ENCODE measurements around the gene SLC25A31.

Gene SLC25A31

DNA sequence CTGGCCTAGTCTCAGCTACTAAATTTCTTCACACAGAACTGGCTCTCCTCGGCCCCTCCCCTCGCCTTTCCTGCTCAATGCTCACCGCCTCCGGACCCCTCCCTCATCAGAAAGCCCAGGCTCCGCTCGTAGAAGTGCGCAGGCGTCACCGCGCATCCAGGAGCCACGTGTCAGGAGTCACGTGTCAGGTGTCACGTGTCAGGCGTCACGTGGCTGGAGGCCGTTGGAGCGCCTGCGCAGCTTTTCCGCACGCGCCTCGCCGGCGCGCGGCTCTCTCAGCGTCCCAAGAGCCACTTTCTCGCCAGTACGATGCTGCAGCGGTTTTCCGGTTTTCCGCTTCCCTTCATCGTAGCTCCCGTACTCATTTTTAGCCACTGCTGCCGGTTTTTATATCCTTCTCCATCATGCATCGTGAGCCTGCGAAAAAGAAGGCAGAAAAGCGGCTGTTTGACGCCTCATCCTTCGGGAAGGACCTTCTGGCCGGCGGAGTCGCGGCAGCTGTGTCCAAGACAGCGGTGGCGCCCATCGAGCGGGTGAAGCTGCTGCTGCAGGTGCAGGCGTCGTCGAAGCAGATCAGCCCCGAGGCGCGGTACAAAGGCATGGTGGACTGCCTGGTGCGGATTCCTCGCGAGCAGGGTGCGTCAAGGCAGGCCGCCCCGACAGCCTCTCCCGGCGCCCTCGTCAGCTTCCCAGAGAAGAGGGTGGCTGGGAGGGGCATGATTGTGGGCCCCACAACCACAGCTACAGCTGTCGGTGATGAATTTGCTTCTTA lies at the start of gene SLC25A31:
Gene SLC25A31 (plus strand): TSS at position 259 of the 772 bp plus-strand sequence. CDS start 146 bp downstream, at position 405.
- in situ Hi-C loops (cut with MboI; ENCODE audit: low sequenced_read_pairs): no loop called here

DNA sequence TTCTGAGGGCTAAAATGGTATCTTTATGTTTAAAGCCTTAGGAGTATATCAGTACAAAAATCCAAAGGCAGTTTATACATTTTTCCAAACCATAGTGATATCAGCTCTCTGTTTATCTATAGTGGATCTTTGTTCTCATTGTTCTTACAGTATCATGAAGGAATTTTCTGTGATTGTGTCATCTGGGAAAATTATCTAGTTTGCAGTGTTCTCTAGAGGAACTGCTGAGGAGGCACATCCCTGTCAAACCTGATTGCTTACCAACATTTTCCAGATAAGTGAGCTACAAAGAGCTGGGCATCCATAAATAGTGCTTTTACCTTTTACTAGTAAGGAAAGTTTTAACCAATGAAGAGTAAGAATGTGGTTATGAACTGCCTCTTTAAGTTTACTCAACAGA lies 44.9 kb upstream of the SLC25A31 start:
- in situ Hi-C loops (cut with MboI; ENCODE audit: low sequenced_read_pairs): no loop called here

DNA sequence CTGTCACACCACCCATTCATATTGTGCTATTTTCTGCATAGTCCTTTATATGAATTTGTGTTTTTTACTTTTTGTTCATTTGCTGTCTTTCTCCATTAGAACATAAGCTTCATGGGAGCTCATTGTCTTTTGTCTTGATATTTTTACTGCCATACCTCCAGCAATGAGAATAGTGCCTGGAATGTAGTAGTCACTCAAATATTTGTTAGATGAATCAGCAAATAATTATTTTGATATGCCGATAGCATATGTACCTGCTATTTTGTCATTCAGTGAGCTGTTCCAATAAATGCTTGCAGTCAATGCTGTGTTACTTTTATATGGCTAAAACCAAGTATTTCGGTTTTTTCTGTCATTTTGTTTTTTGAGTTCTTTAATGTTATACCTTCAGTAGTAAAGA lies 43.5 kb upstream of the SLC25A31 start:
- in situ Hi-C loops (cut with MboI; ENCODE audit: low sequenced_read_pairs): no loop called here

GRCh38 chr4:127687580-127687979 lies 42.6 kb upstream of the SLC25A31 start:
- in situ Hi-C loops (cut with MboI; ENCODE audit: low sequenced_read_pairs): no loop called here

- in situ Hi-C loops (cut with MboI; ENCODE audit: low sequenced_read_pairs): no loop called here
Observed at GRCh38 chr4:127698789-127699200, 31.4 kb upstream of the SLC25A31 start.

GRCh38 chr4:127708985-127709384 lies 21.2 kb upstream of the SLC25A31 start:
- in situ Hi-C loops (cut with MboI; ENCODE audit: low sequenced_read_pairs): no loop called here

- in situ Hi-C loops (cut with MboI; ENCODE audit: low sequenced_read_pairs): no loop called here
Observed at GRCh38 chr4:127709456-127709855, 20.7 kb upstream of the SLC25A31 start.

- in situ Hi-C loops (cut with MboI; ENCODE audit: low sequenced_read_pairs): no loop called here
Observed at GRCh38 chr4:127731406-127731805, 1.2 kb downstream of the SLC25A31 start.

GRCh38 chr4:127732623-127733328 lies 2.6 kb downstream of the SLC25A31 start:
- in situ Hi-C loops (cut with MboI; ENCODE audit: low sequenced_read_pairs): no loop called here

GRCh38 chr4:127734976-127735375 lies 4.8 kb downstream of the SLC25A31 start:
- in situ Hi-C loops (cut with MboI; ENCODE audit: low sequenced_read_pairs): no loop called here

DNA sequence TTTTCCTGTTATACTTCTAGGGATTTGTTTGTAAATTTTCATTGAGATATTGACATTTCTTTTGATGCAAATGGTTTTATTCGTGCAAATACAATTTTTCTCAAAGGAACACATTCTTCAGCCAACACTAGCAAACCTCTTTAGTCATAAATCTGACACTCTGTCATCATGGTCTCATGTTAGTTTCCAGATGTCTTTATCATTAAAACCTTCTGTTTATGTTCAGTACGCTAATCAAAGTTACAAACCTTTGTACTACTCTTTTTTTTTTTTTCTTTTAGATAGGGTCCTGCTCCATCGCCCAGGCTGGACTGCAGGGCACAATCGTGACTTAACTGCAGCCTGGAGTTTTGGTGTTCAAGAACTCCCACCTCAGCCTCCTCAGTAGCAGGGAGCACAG lies 7.1 kb downstream of the SLC25A31 start:
- in situ Hi-C loops (cut with MboI; ENCODE audit: low sequenced_read_pairs): no loop called here

- in situ Hi-C loops (cut with MboI; ENCODE audit: low sequenced_read_pairs): no loop called here
Observed at GRCh38 chr4:127741247-127741646, 11.0 kb downstream of the SLC25A31 start.

- in situ Hi-C loops (cut with MboI; ENCODE audit: low sequenced_read_pairs): no loop called here
Observed at GRCh38 chr4:127747883-127748282, 17.7 kb downstream of the SLC25A31 start.

GRCh38 chr4:127748957-127749356 lies 18.8 kb downstream of the SLC25A31 start:
- in situ Hi-C loops (cut with MboI; ENCODE audit: low sequenced_read_pairs): no loop called here

GRCh38 chr4:127756906-127757305 lies 26.7 kb downstream of the SLC25A31 start:
- in situ Hi-C loops (cut with MboI; ENCODE audit: low sequenced_read_pairs): no loop called here

DNA sequence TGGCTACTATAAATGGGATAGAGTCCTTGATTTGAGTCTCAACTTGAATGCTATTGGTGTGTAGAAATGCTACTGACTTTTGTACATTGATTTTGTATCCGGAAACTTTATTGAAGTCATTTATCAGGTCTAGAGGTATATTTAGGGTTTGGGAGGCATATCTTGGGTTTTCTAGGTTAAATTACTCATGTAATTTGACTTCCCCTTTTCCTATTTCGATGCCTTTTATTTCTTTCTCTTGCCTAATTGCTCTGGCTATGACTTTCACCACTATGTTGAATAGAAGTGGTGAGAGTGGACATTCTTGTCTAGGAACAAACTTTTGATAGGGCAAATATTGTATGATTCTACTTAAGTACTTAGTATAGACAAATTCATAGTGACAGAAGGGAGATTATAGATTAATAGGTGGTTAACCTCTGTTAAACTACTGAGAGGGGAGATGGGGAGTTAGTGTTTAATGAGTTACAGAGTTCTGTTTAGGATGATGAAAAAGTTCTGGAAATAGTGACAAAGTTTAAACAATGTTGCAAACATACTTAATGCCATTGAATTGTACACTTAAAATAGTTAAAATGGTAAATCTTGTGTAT lies 29.1 kb downstream of the SLC25A31 start:
- in situ Hi-C loops (cut with MboI; ENCODE audit: low sequenced_read_pairs): no loop called here

DNA sequence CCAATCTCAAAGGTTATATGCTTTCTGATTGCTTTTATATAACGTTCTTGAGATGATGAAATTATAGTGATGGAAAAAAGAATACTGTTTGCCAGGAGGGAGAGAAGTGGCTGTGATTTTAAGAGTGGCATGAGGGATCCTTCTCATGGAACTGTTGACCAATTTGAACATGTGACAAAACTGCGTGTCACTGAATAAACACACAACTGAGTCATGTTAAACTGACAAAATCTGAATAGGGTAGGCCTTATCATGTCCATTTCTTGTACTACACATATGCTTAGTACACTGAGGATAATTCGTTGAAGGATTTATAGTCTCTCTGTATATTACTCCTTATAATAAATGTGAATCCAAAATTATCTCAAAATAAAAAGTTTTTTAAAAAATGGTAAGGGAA lies 29.7 kb downstream of the SLC25A31 start:
- in situ Hi-C loops (cut with MboI; ENCODE audit: low sequenced_read_pairs): no loop called here

- in situ Hi-C loops (cut with MboI; ENCODE audit: low sequenced_read_pairs): no loop called here
Observed at GRCh38 chr4:127771535-127772275, 41.5 kb downstream of the SLC25A31 start.

DNA sequence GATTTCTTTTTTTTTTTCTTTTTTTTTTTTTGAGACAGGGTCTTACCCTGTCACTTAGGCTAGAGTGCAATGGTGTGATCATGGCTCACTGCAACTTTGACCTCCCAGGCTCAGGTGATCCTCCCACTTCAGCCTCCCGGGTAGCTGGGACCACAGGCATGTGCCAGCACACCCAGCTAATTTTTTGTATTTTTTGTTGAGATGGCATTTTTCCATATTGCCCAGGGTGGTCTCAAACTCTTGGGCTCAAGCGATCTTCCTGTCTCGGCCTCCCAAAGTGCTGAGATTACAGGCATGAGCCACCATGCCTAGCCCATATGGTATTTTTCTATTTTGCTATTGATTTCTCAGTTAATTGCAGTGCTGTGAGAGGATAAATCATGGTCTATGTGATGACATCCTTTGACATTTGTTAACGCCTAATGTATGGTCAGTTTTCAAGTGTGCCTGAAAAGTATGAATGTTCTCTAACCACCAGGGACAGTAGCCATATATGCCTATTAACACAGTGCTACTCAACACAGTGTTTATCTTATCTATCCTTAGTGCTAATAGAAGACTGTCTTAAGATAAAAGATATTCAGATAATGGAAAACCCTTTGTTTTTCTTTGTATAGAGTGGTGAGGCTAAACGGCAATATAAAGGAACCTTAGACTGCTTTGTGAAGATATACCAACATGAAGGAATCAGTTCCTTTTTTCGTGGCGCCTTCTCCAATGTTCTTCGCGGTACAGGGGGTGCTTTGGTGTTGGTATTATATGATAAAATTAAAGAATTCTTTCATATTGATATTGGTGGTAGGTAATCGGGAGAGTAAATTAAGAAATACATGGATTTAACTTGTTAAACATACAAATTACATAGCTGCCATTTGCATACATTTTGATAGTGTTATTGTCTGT lies 42.8 kb downstream of the SLC25A31 start:
- in situ Hi-C loops (cut with MboI; ENCODE audit: low sequenced_read_pairs): no loop called here

- in situ Hi-C loops (cut with MboI; ENCODE audit: low sequenced_read_pairs): no loop called here
Observed at GRCh38 chr4:127775843-127776242, 45.6 kb downstream of the SLC25A31 start.
